T-helper 2 cell treated with Interferon-gamma antibody and Interleukin-4, amounts not matched to agents 5 μg/mL and 100 μg/mL, for 36 hours (primary cell): Measurements from ENCODE around the gene PMEL.
A peak's percentile ranks its signal among the peaks of the same experiment; 100 is the strongest.
"Not testable (repeated sequence)": the region's sequence is repeated elsewhere in the genome, so short reads cannot be mapped to it uniquely, and the experiment has no call there.

ENCODE experiments used
- DNase-seq: peaks from one replicate; pipeline ENCODE4 v3.0.0; 2021; ENCODE audit warnings: low spot score
- H3K27ac Mint-ChIP-seq: one replicate; pipeline ENCODE4 v1.8.0; 2021; ENCODE audit warnings: mild to moderate bottlenecking, mixed read lengths
- H3K27me3 Mint-ChIP-seq: one replicate; pipeline ENCODE4 v1.8.0; 2021; ENCODE audit warnings: low read depth, mixed read lengths
- H3K36me3 Mint-ChIP-seq: one replicate; pipeline ENCODE4 v1.8.0; 2021; ENCODE audit warnings: low read depth, mixed read lengths
- H3K4me1 Mint-ChIP-seq: one replicate; pipeline ENCODE4 v1.8.0; 2021; ENCODE audit warnings: low read depth, mixed read lengths
- H3K4me3 Mint-ChIP-seq: one replicate; pipeline ENCODE4 v1.8.0; 2022; ENCODE audit warnings: mild to moderate bottlenecking, moderate library complexity, mixed read lengths
- H3K9me3 Mint-ChIP-seq: one replicate; pipeline ENCODE4 v1.8.0; 2021; ENCODE audit warnings: mixed read lengths

Gene PMEL

DNA sequence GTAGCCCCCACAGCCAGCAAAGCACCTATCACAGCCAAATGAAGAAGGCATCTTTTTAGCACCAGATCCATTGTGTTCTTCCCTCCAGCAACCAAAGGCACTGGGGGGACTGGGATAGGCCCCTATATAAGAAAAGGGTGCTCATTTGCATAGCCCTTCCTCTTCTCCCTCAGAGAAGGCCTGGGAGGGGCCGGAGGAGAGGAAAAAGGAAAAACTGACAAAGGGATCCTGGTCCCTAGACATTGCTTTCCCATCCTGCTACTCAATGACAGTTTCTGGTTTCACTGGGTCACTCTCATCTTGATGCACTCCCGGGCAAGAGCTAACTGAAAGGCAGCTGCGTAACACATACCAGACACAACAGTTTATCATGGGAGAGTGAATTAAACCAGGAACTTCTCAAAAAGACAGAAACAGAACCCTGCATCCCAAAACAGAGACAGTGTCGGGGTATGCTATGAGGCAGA is at the start of gene PMEL:
TSS of gene PMEL (minus strand) at position 102 of the 467 bp plus-strand sequence. CDS start at position 71, 31 bp downstream.
- Mint-ChIP-seq H3K4me3 (peak within 1 kb of the TSS; percentile 99), H3K27me3 (no peaks in the 10 kb centered on the region), H3K9me3 (no peaks in the 10 kb centered on the region), H3K36me3 (peaks cover 21% of the 10 kb centered on the region), H3K4me1 (peaks cover 24% of the 10 kb centered on the region), H3K27ac (peak within 1 kb of the TSS; percentile 88)
- no peak for DNase-seq

DNA sequence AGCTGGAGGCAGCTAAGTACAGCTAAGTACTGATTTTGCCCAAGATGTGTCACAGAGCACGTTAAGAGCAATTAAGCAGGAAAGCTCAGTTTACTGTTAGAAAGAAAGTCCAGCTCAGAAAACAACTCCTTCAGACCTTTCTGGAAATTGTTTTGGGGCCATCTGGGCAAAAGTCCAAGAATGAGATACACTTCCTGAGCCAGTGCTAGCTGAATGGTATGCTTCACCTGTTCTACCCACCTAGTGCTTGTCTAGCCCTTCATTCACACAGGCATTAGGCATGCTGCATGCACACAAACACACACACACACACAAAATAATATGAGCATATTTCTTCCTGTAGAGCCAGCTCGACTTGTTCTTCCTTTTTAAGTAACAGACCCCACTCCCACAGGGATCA is 48.4 kb upstream of the PMEL start:
- H3K4me3 Mint-ChIP-seq, result no peak overlapping the region
- H3K9me3 Mint-ChIP-seq, result no peaks in the 10 kb centered on the region

DNA sequence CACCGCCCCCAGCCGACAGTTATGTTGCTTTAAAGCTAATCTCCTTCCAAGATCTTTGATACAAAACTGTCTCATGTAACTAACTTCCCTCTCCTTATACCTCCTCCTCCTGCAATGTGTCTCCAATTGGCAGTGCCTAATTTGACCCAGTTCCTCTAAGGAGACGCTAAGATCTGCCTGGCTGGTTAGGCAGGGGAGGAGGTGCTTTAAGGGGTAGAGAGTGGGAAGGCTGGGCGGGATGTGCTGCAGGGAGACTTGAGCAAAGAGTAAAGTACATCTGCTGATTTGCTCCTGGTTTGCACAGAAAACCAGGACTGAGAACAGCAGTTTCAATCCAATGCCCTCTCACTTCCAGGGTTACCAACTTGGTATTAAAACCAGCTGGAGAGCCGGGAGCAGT is 47.6 kb upstream of the PMEL start:
- no peaks in the 10 kb centered on the region for H3K27me3 Mint-ChIP-seq
- peaks cover 21% of the 10 kb centered on the region for H3K4me1 Mint-ChIP-seq
- peaks cover 1% of the 10 kb centered on the region for H3K36me3 Mint-ChIP-seq
- H3K27ac Mint-ChIP-seq, result no peak overlapping the region
- DNase-seq, result no peak
- no peak overlapping the region for H3K4me3 Mint-ChIP-seq
- no peaks in the 10 kb centered on the region for H3K9me3 Mint-ChIP-seq

More for the DNA sequence above, 48.4 kb upstream of the PMEL start:
- H3K27ac Mint-ChIP-seq, result no peak overlapping the region
- peaks cover 17% of the 10 kb centered on the region for H3K4me1 Mint-ChIP-seq
- no peak for DNase-seq
- H3K36me3 Mint-ChIP-seq, result peaks cover 1% of the 10 kb centered on the region
- H3K27me3 Mint-ChIP-seq, result no peaks in the 10 kb centered on the region

DNA sequence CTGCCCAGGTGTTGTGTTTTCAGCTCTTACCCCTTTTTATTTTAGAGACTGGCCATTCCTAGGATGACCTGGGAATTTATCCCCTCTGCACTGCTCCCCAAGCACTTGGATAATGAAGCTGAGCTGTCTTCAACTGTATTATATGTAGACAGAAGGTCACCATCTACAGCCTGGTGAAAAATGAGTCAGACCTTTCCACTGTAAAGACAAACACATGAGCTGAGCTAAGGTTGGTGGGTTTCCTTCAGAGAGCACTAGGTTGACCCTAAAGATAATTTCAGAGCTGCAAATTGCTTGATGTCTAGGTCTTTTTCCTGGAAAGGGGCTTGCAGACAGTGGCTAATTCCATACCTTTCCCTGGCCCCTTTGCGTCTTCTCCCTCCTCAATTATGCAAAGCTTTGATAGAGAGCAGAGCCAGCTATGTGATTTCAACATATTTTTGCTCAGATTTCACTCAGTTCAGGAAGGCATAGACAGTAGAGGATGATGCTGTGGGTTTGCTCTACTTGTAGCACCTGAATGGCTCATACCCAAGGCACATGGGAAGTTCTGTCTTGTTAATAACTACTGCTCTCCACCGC is 45.8 kb upstream of the PMEL start:
- H3K4me1 Mint-ChIP-seq, result peaks cover 30% of the 10 kb centered on the region
- H3K27ac Mint-ChIP-seq, result no peak overlapping the region
- no peaks in the 10 kb centered on the region for H3K27me3 Mint-ChIP-seq
- H3K9me3 Mint-ChIP-seq, result no peaks in the 10 kb centered on the region
- no peak for DNase-seq
- no peak overlapping the region for H3K4me3 Mint-ChIP-seq
- H3K36me3 Mint-ChIP-seq, result peaks cover 1% of the 10 kb centered on the region

DNA sequence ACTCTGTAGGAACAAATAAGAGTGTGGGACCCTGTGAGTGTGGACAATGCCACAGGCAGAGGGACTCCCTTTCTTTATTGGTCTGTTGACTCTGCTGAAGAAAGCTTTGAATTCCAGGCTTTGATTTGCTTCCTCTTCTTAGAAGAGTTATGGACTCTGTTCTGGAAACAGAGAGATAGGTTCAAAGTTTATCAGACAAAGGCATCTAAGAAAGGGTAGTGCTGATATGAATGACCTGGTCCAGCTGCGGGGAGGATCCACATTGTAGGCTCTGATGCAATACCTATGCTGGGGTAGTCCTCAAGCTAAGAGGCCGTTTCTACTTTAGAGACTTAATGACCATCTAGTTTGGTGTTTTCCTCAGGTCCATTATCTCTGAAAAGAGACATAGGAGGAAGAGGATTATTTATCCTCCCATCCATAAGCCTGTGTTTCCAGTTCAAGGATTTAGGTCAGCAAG is 44.3 kb upstream of the PMEL start:
- Mint-ChIP-seq H3K27me3 (no peaks in the 10 kb centered on the region), H3K4me3 (no peak overlapping the region), H3K9me3 (no peaks in the 10 kb centered on the region), H3K27ac (no peak overlapping the region), H3K4me1 (peaks cover 25% of the 10 kb centered on the region), H3K36me3 (peaks cover 1% of the 10 kb centered on the region)
- no peak for DNase-seq

DNA sequence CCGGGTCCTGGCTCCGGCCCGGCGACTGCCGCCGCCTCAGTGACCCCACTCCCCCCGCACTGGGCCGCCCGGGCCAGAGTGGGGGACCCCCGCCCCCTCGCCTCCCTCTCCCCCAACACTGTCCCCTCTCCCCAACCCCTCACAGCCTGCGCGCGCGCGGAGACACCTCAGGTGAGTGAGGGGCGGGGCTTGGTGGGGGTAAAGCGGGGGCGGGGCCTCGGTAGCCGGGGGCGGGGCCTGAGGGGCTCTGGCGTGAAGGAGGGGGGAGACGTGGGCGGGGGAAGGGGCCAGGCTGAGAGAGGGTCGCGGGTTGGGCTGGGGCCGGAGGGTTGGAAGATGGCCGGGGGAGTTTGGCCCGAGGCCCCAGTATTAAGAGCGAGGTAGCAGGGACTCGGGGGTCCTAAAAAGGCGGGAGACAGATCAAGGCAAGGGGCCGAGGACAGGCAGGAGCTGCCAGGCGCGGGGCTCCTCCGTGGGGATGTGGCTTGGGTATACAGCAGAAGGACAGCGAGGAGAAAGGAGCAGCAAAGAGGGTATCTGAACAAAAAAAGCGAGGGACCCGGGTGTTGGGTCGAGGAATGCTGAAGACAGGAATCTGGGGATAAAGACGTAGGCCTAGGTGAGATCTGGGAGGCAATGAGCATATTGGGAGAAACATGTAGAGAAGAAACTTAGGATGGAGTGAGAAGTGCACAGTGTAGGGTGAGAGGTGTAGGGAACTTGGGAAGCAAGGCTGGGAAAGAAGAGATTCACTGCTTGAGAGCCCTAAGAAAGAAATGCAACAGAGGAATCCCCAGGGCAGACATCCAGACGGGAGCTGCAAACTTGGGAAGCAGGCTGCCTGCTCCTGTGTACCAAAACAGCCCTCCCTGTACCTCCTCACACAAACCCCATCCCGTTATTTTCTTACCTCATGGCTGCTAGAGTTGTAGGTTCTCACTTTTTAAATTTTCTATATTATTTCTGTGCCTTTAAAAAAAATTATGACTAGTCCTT is 42.0 kb upstream of the PMEL start:
- Mint-ChIP-seq H3K27ac (peak overlapping the region; percentile 80), H3K4me1 (peaks cover 23% of the 10 kb centered on the region), H3K27me3 (no peaks in the 10 kb centered on the region), H3K36me3 (peaks cover 1% of the 10 kb centered on the region), H3K4me3 (peak overlapping the region; percentile 82), H3K9me3 (no peaks in the 10 kb centered on the region)
- peak; percentile 23 for DNase-seq

DNA sequence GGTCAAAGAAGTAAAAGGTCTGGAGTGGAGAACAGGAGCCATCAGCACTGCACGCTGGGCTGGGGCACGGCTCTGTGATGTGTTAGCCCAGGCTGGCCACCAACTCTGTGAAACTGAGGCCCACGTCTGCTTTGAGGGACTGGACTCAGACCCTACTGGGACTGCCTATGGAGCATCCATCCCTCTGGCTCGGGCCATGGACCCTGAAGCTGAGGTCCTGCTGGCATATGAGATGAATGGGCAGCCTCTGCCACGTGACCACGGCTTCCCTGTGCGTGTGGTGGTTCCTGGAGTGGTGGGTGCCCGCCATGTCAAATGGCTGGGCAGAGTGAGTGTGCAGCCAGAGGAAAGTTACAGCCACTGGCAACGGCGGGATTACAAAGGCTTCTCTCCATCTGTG is 38.4 kb upstream of the PMEL start:
- no peaks in the 10 kb centered on the region for H3K27me3 Mint-ChIP-seq
- peak overlapping the region; percentile 26 for H3K27ac Mint-ChIP-seq
- H3K36me3 Mint-ChIP-seq, result peaks cover 7% of the 10 kb centered on the region
- no peak for DNase-seq
- no peaks in the 10 kb centered on the region for H3K9me3 Mint-ChIP-seq
- H3K4me1 Mint-ChIP-seq, result peaks cover 22% of the 10 kb centered on the region
- no peak overlapping the region for H3K4me3 Mint-ChIP-seq

DNA sequence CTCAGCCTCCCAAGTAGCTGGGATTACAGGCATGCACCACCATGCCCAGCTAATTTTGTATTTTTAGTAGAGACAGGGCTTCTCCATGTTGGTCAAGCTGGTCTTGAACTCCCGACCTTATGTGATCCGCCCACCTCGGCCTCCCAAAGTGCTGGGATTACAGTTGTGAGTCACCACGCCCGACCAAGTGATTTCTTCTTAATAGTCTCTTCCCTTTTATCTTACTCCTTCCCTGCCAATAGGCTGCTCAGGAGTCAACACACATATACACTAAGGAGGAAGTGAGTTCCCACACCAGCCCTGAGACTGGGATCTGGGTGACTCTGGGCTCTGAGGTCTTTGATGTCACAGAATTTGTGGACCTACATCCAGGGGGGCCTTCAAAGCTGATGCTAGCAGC is 37.5 kb upstream of the PMEL start:
- not testable (repeated sequence) for H3K27ac Mint-ChIP-seq, H3K36me3 Mint-ChIP-seq, H3K9me3 Mint-ChIP-seq, H3K4me3 Mint-ChIP-seq, H3K27me3 Mint-ChIP-seq, DNase-seq
- H3K4me1 Mint-ChIP-seq, result peaks cover 21% of the 10 kb centered on the region

DNA sequence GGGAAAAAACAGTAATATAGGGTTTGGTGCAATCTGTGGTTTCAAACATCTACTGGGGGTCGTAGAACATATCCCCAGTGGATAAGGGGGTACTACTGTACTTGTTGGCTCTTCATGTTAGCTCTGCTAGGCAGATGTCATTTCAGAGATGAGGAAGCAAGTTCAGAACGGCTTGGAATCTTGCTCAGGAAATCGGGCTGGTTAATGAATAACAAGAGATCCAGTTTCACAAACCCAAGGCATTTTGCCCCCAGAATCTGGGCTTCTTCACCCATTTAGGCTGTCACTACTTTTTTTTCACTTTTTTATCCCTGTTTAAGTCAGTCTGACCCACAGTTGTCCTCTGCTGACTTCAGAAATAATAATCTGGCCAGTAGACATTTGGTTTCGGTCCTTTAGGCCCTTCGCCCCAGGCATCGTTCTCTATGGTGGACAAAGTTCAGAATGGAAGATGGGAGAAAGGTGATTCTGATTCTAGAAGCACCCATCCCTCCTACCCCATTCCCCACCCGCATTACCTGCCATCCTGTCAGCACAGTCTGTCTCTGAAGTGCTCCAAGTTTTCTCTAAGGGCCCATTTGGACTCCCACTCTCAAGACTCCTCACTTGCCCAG is 35.8 kb upstream of the PMEL start:
- Mint-ChIP-seq H3K27ac (no peak overlapping the region), H3K4me3 (no peak overlapping the region), H3K36me3 (peaks cover 7% of the 10 kb centered on the region), H3K27me3 (no peaks in the 10 kb centered on the region), H3K4me1 (peaks cover 23% of the 10 kb centered on the region), H3K9me3 (no peaks in the 10 kb centered on the region)
- DNase-seq, result no peak

DNA sequence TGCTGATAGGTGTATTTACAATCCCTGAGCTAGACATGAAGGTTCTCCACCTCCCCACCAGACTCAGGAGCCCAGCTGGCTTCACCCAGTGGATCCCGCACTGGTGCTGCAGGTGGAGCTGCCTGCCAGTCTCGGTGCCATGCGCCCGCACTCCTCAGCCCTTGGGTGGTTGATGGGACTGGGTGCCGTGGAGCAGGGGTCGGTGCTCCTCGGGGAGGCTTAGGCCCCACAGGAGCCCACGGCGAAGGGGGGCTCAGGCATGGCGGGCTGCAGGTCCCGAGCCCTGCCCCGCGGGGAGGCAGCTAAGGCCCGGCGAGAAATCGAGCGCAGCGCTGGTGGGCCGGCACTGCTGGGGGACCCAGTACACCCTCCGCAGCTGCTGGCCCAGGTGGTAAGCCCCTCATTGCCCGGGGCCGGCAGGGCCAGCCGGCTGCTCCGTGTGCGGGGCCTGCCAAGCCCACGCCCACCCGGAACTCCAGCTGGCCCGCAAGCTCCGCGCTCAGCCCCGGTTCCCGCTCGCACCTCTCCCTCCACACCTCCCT is 34.2 kb upstream of the PMEL start:
- not testable (repeated sequence) for H3K27me3 Mint-ChIP-seq, DNase-seq, H3K9me3 Mint-ChIP-seq, H3K4me3 Mint-ChIP-seq, H3K27ac Mint-ChIP-seq, H3K36me3 Mint-ChIP-seq
- H3K4me1 Mint-ChIP-seq, result peaks cover 28% of the 10 kb centered on the region

DNA sequence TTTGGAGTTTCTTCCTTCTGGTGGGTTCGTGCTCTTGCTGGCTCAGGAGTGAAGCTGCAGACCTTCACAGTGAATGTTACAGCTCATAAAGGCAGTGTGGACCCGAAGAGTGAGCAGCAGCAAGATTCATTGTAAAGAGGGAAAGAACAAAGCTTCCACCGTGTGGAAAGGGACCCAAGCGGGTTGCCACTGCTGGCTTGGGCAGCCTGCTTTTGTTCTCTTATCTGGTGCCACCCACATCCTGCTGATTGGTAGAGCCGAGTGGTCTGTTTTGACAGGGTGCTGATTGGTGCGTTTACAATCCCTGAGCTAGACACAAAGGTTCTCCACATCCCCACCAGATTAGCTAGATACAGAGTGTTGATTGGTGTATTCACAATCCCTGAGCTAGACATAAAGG is 33.7 kb upstream of the PMEL start:
- H3K4me3 Mint-ChIP-seq, result peak overlapping the region; percentile 14
- peak overlapping the region; percentile 47 for H3K27ac Mint-ChIP-seq
- not testable (repeated sequence) for H3K27me3 Mint-ChIP-seq, H3K36me3 Mint-ChIP-seq, H3K9me3 Mint-ChIP-seq, DNase-seq
- peaks cover 28% of the 10 kb centered on the region for H3K4me1 Mint-ChIP-seq

DNA sequence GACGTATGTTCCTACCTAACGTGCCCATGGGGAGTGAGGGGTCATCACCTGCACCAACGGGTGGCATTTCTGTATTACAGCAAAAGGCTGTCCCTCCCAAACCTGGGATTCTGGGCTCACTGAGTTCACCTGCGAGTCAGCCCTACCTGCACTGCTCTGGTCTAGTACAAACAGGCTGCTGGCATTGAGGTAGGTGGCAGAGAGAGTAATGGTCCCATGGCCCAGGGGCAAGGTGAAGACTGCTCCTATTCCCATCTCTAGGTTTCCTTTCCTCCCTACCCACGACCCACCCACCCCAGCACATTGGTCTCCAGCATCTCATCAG is 31.7 kb upstream of the PMEL start:
- peak overlapping the region; percentile 87 for H3K4me3 Mint-ChIP-seq
- H3K27me3 Mint-ChIP-seq, result no peaks in the 10 kb centered on the region
- H3K27ac Mint-ChIP-seq, result peak overlapping the region; percentile 15
- H3K4me1 Mint-ChIP-seq, result peaks cover 32% of the 10 kb centered on the region
- no peak for DNase-seq
- no peaks in the 10 kb centered on the region for H3K9me3 Mint-ChIP-seq
- H3K36me3 Mint-ChIP-seq, result peaks cover 23% of the 10 kb centered on the region

DNA sequence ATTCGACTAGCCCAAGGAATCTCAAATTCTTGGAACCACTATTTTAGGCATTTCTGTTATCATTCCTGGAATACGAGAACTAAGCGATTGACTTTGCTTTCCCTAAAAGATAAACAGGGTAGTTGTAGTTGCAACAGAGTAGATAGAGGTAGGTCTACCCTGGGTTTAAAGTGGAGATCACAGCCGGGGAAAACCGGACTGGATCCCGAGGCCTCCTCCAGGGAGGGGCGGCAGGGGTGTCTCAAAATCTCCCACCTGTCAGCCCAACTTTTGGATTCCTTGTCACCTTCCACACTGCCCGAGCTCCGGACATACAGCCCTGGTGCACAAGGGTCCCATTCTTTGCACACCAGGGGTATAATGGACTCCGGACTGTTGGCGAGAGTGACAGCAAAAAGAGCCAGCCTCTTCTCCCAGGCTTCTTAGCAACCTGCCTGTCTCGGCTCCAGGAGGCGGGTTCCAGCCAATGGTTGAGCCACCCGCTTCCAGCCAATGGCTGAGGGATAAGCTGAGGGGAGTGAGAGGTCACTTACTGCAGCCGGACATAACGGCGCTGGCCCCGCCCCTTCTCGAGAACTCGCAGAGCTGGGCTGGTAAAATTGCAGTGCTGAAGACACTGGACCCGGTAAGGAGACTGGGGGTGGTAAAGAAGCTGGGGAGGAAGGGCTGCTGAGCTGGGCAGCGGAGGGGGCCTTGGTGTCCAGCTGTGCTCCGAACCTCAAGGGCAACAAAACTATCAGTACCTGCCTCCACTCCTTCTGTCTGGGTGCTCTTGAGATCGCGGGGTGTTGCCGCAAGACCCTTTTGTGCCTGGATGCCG is 31.1 kb upstream of the PMEL start, which contains the start of gene SUOX:
TSS of gene SUOX (plus strand) at position 562 of the 820 bp plus-strand sequence. CDS start 4,946 bp downstream, outside the sequence.
- Mint-ChIP-seq H3K36me3 (peaks cover 26% of the 10 kb centered on the region), H3K27ac (peak within 1 kb of the TSS; percentile 57), H3K9me3 (no peaks in the 10 kb centered on the region), H3K27me3 (no peaks in the 10 kb centered on the region), H3K4me1 (peaks cover 32% of the 10 kb centered on the region), H3K4me3 (peak within 1 kb of the TSS; percentile 87)
- peak; percentile 80 for DNase-seq
